ELR (cell line): ENCODE data around the gene MAML2.
A peak's percentile ranks its signal among the peaks of the same experiment; 100 is the strongest.

Experiments
- DNase-seq: peaks from one replicate; pipeline ENCODE4 v3.0.0-alpha.2; 2015; ENCODE audit warnings: low read depth

The MAML2 gene

DNA sequence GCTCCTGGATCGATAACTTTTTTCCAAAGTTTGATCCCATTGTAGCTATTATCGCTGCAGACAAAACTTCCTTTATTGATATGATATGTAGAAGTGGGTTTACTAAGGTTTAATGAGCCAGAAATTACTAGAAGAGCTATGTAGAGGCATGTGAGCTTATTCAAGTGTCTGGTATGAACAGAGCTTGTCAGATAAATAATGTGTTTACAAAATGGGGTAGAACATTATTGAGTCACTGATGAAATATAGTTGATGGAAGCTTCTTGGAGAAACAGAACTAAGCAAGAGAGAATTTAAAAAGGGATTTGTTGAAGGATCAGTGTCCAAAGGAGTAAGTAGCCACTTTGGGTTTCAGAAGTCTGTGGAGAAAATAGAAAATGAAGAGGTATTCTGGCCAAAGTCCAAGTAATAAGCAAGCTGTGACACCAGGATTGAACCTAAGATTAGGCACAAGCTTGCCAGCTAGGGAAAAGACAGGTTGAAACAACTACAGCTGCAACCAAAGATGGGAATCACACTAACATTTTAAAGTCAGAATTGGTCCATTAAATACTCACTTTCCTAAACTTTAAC, 104.3 kb downstream of the MAML2 start:
- peak; percentile 58 for DNase-seq

DNA sequence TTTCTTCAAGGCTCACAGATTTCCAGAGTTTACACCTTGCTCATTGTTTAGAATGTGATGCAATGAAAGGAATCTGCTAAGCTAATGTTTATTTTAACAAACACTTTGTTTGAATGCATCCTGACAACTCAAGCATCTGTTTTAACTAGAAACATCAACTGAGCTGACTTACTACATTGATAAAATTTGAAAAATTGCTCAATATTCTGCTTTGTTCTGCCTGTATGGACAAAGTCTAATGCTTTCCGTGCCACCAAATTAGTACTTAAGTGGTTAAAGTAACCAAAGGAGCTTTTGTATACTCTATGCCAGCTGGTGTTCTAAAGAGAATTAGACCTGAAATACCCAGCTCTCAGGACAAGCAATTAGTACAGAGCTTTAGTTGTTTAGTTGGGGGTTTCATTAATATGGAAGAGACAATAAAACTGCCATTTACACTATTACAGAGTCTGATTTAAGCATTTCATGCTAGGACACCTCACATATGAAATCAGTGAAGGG, 105.2 kb downstream of the MAML2 start:
- no peak for DNase-seq

GRCh38 chr11:96235751-96236150, 107.2 kb downstream of the MAML2 start:
- DNase-seq, result no peak

DNA sequence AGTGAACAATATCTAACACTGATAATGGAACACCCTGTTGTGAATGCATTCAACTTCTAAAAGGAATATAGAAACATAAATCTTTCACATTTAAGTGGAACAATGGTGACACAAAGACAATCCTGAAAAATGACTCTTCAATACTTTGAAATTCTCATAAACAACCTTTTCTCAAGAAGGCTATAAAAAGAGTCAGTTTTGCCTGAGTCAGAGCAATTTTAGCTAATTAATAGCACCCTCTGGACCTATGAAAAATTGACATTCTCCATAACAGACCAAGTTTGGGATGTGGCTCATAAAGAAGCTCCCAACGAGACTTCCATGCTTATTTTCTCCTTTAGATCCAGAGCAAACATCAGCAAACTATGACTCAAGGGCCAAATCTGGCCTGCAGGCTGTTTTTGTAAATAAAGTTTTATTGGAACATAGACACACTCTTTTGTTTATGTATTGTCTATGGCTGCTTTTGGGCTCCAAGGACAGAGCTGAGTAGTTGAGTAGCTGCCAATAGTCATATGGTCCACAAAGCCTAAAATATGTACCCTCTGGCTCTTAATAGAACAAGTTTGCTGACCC, 108.0 kb downstream of the MAML2 start:
- DNase-seq, result peak; percentile 36

DNA sequence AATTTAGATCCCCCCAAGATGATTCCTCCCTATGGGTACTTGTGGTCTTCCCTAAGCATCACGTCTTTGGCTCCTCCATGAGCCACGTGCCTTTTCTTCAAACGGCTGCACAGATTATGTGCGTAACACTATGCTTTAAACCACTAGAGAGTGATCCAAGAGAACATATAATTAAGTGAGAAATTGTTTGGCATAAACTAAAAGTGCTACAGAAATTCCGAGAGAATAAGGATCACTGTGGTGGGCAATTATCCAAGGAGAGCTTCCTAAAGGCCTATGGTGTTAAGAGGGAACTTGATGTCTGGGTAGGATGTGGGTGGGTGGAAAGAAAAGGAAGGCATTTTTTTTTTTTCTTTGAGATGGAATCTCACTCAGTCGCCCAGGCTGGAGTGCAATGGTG, 110.9 kb downstream of the MAML2 start:
- DNase-seq, result no peak

DNA sequence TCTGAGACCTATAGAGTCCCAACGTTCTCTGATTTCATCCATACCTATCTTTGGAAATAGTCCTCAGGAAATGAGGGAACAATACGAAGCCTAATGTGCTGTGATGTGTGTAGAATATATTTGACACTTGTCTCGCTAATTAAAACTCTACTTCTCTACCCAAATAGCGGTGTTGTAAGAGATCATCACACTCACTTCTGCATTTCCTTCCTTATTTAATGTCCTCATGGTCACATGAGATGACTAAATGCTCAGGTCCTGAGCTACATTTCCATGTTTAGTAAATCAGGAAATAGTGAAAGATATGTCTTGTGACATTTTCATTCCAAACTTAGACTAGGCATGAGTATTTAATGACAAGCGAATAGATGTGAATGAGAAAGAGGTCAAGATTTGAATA, 112.3 kb downstream of the MAML2 start:
- no peak for DNase-seq

DNA sequence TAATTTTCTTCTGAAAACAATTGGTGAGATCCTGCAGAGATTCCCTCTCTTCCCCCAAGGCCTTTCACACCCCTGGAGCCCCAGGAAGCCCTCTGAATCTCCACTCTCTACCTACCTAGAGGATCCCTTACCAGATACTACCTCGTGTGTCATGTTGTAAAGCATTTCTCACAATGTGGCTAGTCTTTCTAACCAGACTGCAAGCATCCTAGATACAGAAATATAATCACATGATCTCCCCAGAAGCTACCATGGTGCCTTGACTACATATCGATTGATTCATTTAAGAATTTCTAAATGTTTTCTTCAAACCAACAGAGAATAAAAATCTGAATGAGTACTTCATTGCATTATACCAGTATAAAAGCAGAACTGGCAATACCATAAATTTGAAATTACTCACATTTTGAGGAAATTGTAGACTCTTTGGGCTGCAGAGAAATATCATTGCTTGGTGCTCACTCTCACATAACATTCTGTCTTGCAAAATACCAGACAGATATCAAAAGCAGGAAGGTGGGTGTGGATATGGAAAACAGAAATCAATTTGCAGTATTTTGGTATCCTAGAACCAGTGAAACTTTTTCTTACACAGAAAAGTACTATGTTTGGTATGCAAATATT, 113.5 kb downstream of the MAML2 start:
- no peak for DNase-seq

- DNase-seq, result no peak
These were observed 114.1 kb downstream of the MAML2 start for GRCh38 chr11:96228910-96229309.

GRCh38 chr11:96228473-96228891, 114.5 kb downstream of the MAML2 start:
- peak; percentile 96 for DNase-seq

DNA sequence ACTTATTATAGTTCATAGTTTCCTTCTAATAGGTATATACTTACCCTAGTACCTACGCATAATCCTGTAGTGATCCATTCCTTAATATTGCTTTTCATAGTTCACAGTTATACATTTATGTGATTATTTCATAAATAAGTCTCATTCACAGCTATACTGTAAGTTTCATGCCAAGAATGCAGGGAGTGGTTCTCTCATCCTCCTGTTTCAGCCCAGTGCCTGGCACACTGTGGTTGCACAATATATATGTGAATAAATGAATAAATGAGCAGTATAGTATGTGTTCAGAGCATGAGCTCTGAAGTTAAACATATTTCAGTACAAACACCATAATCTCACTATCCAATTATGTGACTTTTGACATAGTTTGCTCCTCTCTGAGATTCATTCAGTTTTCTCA, 115.8 kb downstream of the MAML2 start:
- DNase-seq, result no peak

GRCh38 chr11:96223083-96223482, 119.9 kb downstream of the MAML2 start:
- no peak for DNase-seq

- peak; percentile 60 for DNase-seq
These were observed 120.9 kb downstream of the MAML2 start for GRCh38 chr11:96222102-96222501.

DNA sequence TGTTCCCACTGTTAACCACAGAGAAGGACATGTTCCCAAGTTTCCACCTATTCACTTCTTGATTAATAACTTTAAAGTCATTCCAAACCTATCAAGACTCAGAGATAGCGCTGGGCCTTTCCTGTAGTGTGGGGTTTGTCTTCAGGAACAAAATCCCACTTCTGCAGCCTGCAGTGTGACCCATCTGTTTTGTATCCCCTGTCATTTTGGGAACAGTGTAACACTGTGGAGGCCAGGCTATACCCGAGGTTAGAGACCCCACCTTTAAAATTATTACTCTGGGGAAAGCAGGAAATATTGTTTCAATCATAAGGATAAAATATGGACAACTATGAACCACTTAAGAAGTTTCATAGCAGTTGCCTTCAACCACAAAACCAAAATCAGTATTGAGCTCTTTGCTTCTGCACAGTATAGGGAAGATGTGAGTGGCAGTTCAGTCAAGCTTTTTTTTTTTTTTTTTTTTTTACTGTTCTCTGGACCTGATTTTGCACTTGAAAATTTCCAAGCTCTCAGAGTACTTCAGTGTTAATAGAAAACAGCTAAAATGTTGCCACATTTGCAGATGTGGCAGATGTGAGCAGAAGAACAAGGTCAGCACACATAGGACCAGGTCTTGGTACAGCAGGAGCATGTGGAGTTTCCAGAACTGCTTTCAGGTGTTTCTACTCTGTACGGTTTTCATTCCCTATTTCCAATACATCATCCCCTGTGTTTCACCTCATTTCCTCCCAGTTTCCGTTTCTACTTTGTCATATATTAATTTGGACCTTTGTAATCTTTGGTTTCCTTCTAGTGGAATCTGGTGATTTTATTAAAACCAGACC, 121.5 kb downstream of the MAML2 start:
- DNase-seq, result no peak

GRCh38 chr11:96219981-96220623, 122.9 kb downstream of the MAML2 start:
- DNase-seq, result peak; percentile 82

DNA sequence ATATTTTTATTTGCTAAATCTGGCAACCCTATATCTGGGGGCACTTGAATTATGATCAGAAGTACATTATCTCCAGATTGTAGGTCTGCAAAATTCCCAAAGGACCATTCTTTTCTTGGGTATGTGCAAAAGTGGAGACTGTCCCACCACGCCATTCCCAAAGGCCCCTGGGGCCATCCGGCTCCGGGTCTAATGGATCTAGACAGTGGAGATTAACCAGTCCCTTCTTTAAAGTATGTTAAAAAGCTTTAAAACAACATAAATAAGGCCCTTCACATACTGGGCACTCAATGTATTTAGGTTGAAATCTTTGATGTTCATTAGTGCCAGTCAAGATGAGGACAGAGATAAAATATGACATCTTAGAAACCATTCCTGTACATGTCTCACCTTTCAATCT, 124.1 kb downstream of the MAML2 start:
- DNase-seq, result no peak

DNA sequence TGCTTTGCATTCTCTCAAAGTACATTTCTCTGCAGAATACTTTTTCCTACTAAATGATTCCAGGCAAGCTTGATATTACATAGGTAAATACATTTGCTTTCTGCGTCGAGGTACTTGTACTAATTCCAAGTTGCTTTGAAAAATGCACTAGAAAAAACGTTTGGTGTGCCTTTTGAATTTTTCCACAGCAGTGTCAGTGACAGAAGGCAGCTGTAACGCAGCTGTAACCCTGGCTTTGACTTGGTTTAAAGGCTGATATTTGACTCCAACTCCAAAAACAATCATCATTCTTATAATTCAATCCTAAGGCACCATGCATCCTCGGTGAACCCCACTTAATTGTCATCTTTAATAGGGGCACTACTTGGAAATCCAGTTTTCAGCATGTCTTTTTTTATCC, 125.0 kb downstream of the MAML2 start:
- no peak for DNase-seq

GRCh38 chr11:96217206-96217605, 125.8 kb downstream of the MAML2 start:
- DNase-seq, result no peak

DNA sequence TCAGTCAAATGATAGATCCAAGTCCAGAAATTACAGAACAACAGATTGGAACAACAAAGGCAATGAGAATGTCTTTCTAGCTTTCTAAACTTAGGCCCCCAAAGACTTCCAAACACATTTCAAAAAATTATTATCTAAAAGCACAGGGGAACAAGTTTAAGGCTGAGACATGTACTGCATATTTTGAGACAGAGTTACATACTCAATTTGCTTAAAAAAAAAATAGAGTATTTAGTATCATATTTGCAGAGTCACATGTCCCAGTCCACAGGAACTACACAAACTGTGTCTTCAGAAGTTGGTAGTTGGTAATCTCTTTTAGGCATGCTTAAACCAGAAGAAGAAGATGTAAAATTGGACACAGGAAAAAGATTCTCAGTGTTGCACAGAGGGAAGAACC, 127.2 kb downstream of the MAML2 start:
- DNase-seq, result no peak

DNA sequence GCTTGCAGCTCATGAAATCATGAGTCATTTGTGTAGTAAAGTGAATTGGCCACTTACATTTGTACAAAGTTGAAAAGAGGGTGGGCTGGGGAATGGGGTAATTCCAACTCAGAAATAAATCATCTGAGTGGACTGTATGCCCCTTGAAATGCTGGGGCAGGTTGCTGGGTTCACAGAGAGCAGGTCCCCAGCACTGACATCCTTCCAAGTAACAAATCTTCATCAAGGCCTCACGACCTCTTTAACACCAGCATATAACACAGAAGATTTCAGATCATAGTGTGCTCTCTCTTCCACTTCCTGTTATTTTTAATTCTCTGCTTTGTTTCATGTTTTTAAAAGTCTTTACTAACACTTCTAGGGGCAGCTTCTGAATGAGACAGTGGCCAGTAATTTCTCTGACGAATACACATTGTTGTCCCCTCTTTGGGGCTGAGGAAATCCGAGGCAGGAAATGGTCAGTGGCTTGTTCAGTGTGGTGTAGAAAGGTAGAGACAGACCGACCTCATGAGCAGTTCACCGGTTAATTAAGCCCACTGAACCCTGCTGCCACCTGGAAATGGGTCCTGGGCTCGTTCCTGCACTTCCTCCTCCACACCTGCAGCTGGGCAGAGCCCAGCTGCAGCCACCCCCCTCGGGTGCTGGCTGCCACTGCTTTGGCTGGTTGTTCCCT, 127.7 kb downstream of the MAML2 start:
- DNase-seq, result peak; percentile 81

DNA sequence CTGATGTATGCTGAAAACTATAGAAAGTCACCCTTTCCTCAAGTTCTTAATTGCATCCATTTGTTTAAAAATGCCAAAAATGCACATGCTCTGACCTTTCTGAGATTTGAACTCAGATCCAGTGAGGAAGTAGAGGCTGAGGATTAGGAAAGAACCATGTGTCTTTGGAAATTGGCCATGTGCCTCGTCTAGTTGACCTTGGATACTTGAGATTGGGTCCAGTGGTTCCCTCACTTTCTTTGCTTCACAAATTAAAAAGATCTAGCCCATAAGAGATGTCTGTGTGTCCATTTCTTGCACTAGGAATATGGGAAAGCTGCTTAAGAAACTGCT, 128.3 kb downstream of the MAML2 start:
- no peak for DNase-seq

DNA sequence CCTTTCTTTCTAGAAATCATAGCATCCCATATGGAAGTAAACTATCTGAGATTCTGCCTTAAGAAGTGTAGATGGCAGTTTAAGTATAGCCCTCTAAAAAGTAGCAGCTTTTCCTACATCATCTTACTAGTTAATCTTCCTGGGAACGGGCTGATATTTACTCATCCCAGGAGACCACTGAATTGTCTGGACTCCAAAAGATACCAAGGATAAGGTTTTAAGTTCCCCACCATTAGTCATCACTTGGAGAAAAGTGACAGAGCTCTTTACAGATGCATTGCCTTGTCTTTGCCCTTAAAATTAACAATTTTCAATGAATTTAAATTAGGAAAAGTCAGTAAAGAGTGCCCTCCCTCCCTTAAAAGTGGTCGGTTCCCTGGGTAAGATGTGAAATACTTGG, 129.5 kb downstream of the MAML2 start:
- peak; percentile 89 for DNase-seq

GRCh38 chr11:96211436-96211835, 131.6 kb downstream of the MAML2 start:
- DNase-seq, result no peak
